Endothelial cell of umbilical vein (primary cell): Measurements from ENCODE around the gene APOL4. TPM values are rescaled to one million over a fixed set of nuclear protein-coding genes. Genes with fewer than 3 reads are reported as not detected.
"Not testable (repeated sequence)": the region's sequence is repeated elsewhere in the genome, so short reads cannot be mapped to it uniquely, and the experiment has no call there.

Experiments used
- BruUV-seq: library from RNA; stranded (reverse); fragments of 400-500 nt; replicated peaks from 2 replicates; lab custom pipeline; 2021; lab: Mats Ljungman, UMichigan
- CTCF ChIA-PET: fragments of 300-600, 350-600 bp; sonication (Branson Sonifier 250); formaldehyde crosslinking; loops from one replicate; lab custom pipeline; 2021; ENCODE audit warnings: antibody characterized with exemption, inconsistent platforms; lab: Charles Lee
- POLR2A ChIA-PET: fragments of 300-600, 350-600 bp; sonication (Branson Sonifier 250); formaldehyde crosslinking; loops from one replicate; lab custom pipeline; 2021; ENCODE audit warnings: antibody characterized with exemption, inconsistent platforms; lab: Charles Lee
- DNase-seq: peaks from one replicate; pipeline ENCODE4 v3.0.0-alpha.2; 2011; ENCODE audit warnings: low read depth, low spot score
- FAIRE-seq: peaks from 2 replicates; lab custom pipeline; 2011; peaks lifted over from hg19 to GRCh38; lab: Jason Lieb, UNC
- H2AFZ ChIP-seq: 2 replicates; pipeline ENCODE4 v1.6.0; 2012; ENCODE audit warnings: low read depth, low read length, control low read depth, inconsistent platforms
- H3K27ac ChIP-seq: 2 replicates; pipeline ENCODE4 v1.5.1; 2011; ENCODE audit warnings: low read depth, mild to moderate bottlenecking, control low read depth, low read length, moderate library complexity; ENCODE audit not compliant: insufficient read depth
- H3K27me3 ChIP-seq, 2 experiments: 2 replicates each; pipeline versions ENCODE4 v1.6.0 to v1.6.1; 2011; ENCODE audit warnings: low read length in 2 of 2, mixed read lengths in 1 of 2; ENCODE audit not compliant: control insufficient read depth in 2 of 2, insufficient read depth in 2 of 2
- H3K36me3 ChIP-seq, 2 experiments: 2 replicates in 1 of 2; 3 replicates in 1 of 2; pipeline ENCODE4 v1.5.1; 2011; ENCODE audit warnings: low read length in 2 of 2, mild to moderate bottlenecking in 1 of 2, moderate library complexity in 1 of 2; ENCODE audit not compliant: control insufficient read depth in 2 of 2, insufficient read depth in 2 of 2; ENCODE audit errors: extremely low read depth in 1 of 2
- H3K4me1 ChIP-seq: 3 replicates; pipeline ENCODE4 v1.5.1; 2011; ENCODE audit warnings: mild to moderate bottlenecking, low read length; ENCODE audit not compliant: control insufficient read depth, insufficient read depth; ENCODE audit errors: extremely low read depth
- H3K4me2 ChIP-seq: 2 replicates; pipeline ENCODE4 v1.6.1; 2011; ENCODE audit warnings: low read length, control low read depth, mixed read lengths; ENCODE audit not compliant: insufficient read depth
- H3K4me3 ChIP-seq, 3 experiments: fragments of 200-600 bp in 1 of 3; sonication (generic), shearing (Covaris generic) in 1 of 3; replicated peaks in 1 of 3; 2 replicates each; pipeline ENCODE4 v1.5.1; 2011 to 2016; ENCODE audit warnings: control low read depth in 3 of 3, low read length in 3 of 3, mild to moderate bottlenecking in 2 of 3, inconsistent platforms in 1 of 3, low read depth in 1 of 3, moderate library complexity in 1 of 3; ENCODE audit not compliant: insufficient read depth in 1 of 3
- H3K79me2 ChIP-seq: 2 replicates; pipeline ENCODE4 v1.6.0; 2012; ENCODE audit warnings: low read length, inconsistent platforms; ENCODE audit not compliant: control insufficient read depth, insufficient read depth
- H3K9ac ChIP-seq: replicated peaks from 2 replicates; pipeline ENCODE3; 2011; ENCODE audit warnings: low read length, control low read depth; ENCODE audit not compliant: insufficient read depth; ENCODE audit errors: extremely low read depth
- H3K9me1 ChIP-seq: replicated peaks from 3 replicates; pipeline ENCODE4 v1.6.0; 2011; ENCODE audit warnings: mild to moderate bottlenecking, low read length; ENCODE audit not compliant: control insufficient read depth, insufficient read depth; ENCODE audit errors: extremely low read depth
- H3K9me3 ChIP-seq: replicated peaks from 2 replicates; pipeline ENCODE4 v1.5.1; 2012; ENCODE audit warnings: low read length, inconsistent platforms; ENCODE audit not compliant: control insufficient read depth, insufficient read depth
- H4K20me1 ChIP-seq: replicated peaks from 2 replicates; pipeline ENCODE3; 2011; ENCODE audit warnings: mild to moderate bottlenecking, low read length; ENCODE audit not compliant: control insufficient read depth, insufficient read depth; ENCODE audit errors: extremely low read depth
- EZH2 ChIP-seq: IDR thresholded peaks from 2 replicates; pipeline ENCODE4 v1.6.1; 2012; ENCODE audit warnings: borderline replicate concordance, low read depth, mild to moderate bottlenecking, moderate library complexity, low read length, inconsistent platforms; ENCODE audit not compliant: severe bottlenecking
- GATA2 ChIP-seq: IDR thresholded peaks from 2 replicates; pipeline ENCODE4 v1.7.0; 2011; ENCODE audit warnings: low read depth, mild to moderate bottlenecking, moderate library complexity, mixed read lengths, low read length; ENCODE audit not compliant: insufficient read length, insufficient read depth
- MYC ChIP-seq: IDR thresholded peaks from one replicate; pipeline ENCODE4 v1.6.1; 2011; ENCODE audit warnings: mild to moderate bottlenecking, low read depth, low read length
- POLR2A ChIP-seq: IDR thresholded peaks from 2 replicates; pipeline ENCODE4 v1.6.1; 2012; ENCODE audit warnings: low read depth, mild to moderate bottlenecking, control low read depth, low read length
- dilution Hi-C: fragments of 300-500 bp; cut with MboI; formaldehyde crosslinking; loops from one replicate; pipeline ENCODE4 v1.15.0; 2019; ENCODE audit warnings: low sequenced_read_pairs; ENCODE audit not compliant: extremely low pct_ligation_motif_present
- intact Hi-C: fragments of 100-400 bp; cut with micrococcal nuclease; formaldehyde crosslinking; loops from one replicate; pipeline ENCODE4 v1.10.0; 2022
- polyA plus RNA-seq, 4 experiments: library from polyadenylated mRNA; depleted of rRNA in 3 of 4; stranded (reverse) in 3 of 4; unstranded in 1 of 4; fragments of >200 nt; gene quantifications; 2 replicates each; pipeline versions ENCODE4 v1.2.1 to v1.2.3, GENCODE V29; 2011 to 2012; ENCODE audit warnings: missing spikeins in 1 of 4
- total RNA-seq: library from RNA; stranded (reverse); gene quantifications from 2 replicates; pipeline ENCODE4 v1.2.3, GENCODE V29; 2021
- TF ChIP-seq, protein P1 (sequence below): IDR thresholded peaks from 2 replicates; pipeline ENCODE4 v1.6.1; 2011; ENCODE audit not compliant: insufficient read depth, insufficient read length
- TF ChIP-seq, protein P2 (sequence below), 2 donors: IDR thresholded peaks; 1 replicate in 1 of 2; 2 replicates in 1 of 2; pipeline ENCODE4 v1.5.1; 2011; ENCODE audit warnings: low read length in 2 of 2, mild to moderate bottlenecking in 2 of 2, moderate library complexity in 2 of 2, control low read depth in 1 of 2, inconsistent platforms in 1 of 2, low read depth in 1 of 2; ENCODE audit not compliant: insufficient read depth in 1 of 2; ENCODE audit errors: extremely low read depth in 1 of 2

APOL4 gene
- total and polyA plus RNA-seq, 2 donors (not counting 3 experiments of a cell fraction or from before 2014, with no cell fraction given): 0.33 to 0.97 TPM

DNA sequence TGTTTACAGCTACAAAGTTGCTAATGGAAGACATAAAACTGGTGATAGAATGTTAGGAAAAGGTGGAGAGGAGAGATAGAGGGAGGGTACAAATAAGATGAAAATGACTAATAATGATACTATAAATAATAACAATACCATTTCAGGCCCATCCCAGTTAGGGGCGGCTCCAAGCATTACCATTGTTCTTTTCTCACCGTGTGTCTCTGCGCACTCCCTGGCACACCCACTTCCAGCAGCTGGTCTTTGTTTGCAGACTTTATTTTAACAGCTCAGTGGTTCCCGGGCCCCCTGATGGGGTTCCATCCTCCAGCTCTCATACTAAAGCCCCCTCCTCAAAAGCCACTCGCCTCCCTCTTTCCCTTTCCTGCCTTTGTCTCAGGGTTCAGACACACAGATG is 584 bp downstream of the APOL4 start:
- DNase-seq, H4K20me1 ChIP-seq, intact Hi-C loops, H3K27ac ChIP-seq, BruUV-seq, dilution Hi-C loops, H3K36me3 ChIP-seq, H3K9me1 ChIP-seq, H3K4me3 ChIP-seq, H3K27me3 ChIP-seq, H3K79me2 ChIP-seq, H3K9me3 ChIP-seq, H3K4me2 ChIP-seq, H3K9ac ChIP-seq, H2AFZ ChIP-seq, POLR2A ChIA-PET: not testable (repeated sequence)
- H3K4me1 ChIP-seq: peaks cover 20% of the 10 kb centered on the region
- CTCF ChIA-PET: interaction anchor here (1.5 to 2.1 kb wide), 2 partner anchors 85 to 286 kb away, joined by 4 to 6 read pairs; no protein-coding TSS in a partner anchor
- peak; percentile 76 for FAIRE-seq

DNA sequence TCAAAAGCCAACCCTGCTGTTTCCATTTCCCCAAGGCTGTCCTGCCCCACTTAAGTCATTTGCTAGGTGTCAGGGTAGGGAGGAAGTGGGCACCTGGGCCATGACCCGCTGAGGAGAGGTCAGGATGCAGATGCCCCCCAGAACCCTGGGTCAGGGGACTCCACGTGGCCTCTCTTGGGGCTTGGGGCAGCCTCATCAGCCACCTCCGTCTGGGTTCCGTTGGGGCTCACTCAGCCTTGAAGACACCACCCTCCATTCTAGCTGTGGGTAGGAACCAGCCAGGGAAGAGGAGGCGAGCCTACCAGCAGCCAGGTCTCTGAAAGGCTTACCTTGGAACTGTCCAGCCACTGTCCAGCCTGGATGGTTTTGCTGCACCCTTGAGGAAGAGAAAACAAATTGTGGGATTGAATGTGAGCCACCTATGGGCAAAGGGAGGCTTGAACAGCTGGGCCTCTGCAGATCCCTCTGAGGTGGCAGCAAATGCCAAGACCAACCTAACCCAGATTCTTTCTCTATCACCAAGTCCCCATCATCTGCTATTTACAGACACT is 2.5 kb downstream of the APOL4 start:
- no peak for TF ChIP-seq EZH2
- TF ChIP-seq MYC: no peak
- TF ChIP-seq, protein P1, sequence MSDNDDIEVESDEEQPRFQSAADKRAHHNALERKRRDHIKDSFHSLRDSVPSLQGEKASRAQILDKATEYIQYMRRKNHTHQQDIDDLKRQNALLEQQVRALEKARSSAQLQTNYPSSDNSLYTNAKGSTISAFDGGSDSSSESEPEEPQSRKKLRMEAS: no peak
- TF ChIP-seq GATA2: no peak
- TF ChIP-seq POLR2A: no peak
- TF ChIP-seq, protein P2, sequence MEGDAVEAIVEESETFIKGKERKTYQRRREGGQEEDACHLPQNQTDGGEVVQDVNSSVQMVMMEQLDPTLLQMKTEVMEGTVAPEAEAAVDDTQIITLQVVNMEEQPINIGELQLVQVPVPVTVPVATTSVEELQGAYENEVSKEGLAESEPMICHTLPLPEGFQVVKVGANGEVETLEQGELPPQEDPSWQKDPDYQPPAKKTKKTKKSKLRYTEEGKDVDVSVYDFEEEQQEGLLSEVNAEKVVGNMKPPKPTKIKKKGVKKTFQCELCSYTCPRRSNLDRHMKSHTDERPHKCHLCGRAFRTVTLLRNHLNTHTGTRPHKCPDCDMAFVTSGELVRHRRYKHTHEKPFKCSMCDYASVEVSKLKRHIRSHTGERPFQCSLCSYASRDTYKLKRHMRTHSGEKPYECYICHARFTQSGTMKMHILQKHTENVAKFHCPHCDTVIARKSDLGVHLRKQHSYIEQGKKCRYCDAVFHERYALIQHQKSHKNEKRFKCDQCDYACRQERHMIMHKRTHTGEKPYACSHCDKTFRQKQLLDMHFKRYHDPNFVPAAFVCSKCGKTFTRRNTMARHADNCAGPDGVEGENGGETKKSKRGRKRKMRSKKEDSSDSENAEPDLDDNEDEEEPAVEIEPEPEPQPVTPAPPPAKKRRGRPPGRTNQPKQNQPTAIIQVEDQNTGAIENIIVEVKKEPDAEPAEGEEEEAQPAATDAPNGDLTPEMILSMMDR (IDR thresholded peaks at IDR 0.05; ENCODE audit: extremely low read depth in 1 of 2, insufficient read depth in 1 of 2, low read depth in 1 of 2, low read length in 2 of 2): no peak
- Histone ChIP-seq H3K27me3 (no peaks in the 10 kb centered on the region), H3K27ac (no peak overlapping the region), H3K4me3 (no peak overlapping the region), H2AFZ (no peak overlapping the region), H4K20me1 (no peaks in the 10 kb centered on the region), H3K36me3 (no peaks in the 10 kb centered on the region), H3K4me2 (no peak overlapping the region), H3K9ac (no peak overlapping the region), H3K9me3 (no peaks in the 10 kb centered on the region), H3K79me2 (no peaks in the 10 kb centered on the region), H3K4me1 (peaks cover 27% of the 10 kb centered on the region), H3K9me1 (no peaks in the 10 kb centered on the region)
- dilution Hi-C loops: no loop called here
- no peak for DNase-seq
- ChIA-PET CTCF (no interaction called here), POLR2A (no interaction called here)
- FAIRE-seq: no peak
- no TSS peak for BruUV-seq
- intact Hi-C loops: loop anchor here (5.0 kb wide), 1 partner anchor 78 kb away; no protein-coding TSS in a partner anchor
